HS-5 (cell line): ENCODE data around the gene PLEKHM1.

Experiments used
- DNase-seq: peaks from one replicate; pipeline ENCODE4 v3.0.0-alpha.2; 2012; ENCODE audit warnings: low read depth

PLEKHM1 gene

GRCh38 chr17:45398800-45399199 is 91.7 kb downstream of the PLEKHM1 start:
- DNase-seq: no peak

DNA sequence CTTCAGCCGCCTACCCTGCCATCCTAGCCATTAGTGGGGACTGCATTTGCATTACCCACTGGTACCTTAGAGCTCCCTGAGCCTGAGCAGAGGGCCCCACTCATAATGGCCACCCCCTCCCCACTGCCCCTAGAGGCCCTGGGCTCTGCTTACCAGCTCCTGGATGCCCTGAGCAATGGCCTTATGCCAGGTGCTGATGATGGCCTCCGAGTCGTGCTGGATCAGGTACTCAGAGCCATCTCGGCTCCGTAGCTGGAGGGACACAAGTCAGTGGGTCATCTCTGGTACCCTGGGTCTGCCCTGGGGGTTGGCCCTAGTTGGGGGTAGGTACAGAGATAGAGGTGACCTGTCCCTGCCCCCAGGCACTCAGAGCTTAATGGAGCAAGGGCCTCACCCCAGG is 92.7 kb downstream of the PLEKHM1 start:
- DNase-seq: no peak

- DNase-seq: no peak
Measured at GRCh38 chr17:45396496-45397205, 93.9 kb downstream of the PLEKHM1 start.

DNA sequence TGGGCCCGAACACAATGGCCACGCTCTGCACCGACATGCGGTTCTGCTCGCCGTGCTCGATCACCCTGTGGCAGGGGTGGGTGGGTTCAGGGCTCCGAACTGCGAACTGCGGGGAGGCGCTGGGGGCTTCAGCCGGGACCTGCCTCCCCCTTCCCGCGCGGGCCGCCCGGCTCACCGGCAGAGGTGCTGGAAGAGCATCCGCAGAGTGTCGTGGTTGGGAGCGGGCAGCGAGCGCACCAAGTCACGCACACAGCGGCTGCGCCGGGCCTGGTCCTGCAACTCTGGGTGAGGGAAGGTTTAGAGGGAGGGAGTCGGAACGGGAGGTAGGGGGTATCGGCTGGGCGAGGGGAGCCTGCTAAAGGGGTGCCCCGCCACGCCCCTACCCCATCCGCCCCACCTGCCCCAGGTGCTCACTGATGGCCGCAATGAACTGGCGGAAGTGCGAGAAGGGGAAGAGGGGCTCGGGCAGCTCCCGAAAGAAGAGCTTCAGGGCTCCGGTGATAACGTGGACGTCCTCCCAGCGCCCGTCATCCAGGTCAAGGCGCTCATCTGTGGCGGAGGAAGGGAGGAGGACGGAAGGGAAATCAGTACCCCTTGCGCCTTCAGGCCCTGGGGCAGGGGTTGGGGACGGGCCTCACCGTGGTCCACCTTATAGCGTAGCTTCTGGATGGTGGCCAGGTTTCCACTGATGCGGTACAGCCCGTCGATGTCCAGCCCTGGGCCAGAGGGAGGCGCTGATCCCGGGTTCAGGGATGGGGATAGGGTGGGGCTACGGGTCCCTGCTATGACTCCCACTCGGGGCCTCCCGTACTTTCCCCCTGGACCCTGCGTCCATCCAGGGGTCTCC is 94.7 kb downstream of the PLEKHM1 start:
- no peak for DNase-seq

DNA sequence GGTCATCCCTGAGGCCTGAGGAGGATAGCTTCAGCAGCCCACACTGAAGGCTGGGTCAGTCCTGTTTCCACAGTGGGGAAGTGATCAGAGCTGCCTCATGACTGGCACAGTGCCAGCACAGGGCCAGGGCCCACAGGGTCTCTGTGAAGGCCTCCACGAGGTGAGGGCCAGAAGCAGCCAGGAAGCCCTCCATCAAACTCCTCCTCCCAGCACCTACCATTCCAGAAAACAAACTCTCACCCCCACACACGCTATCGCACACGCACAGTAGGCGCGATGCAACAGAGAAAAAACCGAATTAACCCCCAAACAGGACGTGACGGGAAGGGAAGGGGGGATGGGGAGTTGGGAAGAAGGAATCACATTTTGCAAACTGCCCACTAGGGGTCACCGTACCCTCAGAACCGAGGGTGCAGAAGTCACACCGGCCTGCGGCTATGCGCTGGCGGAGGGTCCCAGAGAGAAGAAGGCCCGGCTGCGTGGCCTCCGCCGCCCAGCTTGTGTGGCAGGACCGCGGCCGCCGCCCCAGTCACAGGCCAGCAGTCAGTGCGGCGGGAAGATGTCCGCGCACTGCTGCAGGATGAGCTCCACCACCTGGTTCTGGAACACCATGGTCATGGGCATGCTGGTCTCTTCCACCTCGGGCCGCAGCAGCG is 95.5 kb downstream of the PLEKHM1 start:
- DNase-seq: no peak

- DNase-seq: no peak
Measured at GRCh38 chr17:45394564-45394912, 96.0 kb downstream of the PLEKHM1 start.

GRCh38 chr17:45394091-45394490 is 96.4 kb downstream of the PLEKHM1 start:
- no peak for DNase-seq

DNA sequence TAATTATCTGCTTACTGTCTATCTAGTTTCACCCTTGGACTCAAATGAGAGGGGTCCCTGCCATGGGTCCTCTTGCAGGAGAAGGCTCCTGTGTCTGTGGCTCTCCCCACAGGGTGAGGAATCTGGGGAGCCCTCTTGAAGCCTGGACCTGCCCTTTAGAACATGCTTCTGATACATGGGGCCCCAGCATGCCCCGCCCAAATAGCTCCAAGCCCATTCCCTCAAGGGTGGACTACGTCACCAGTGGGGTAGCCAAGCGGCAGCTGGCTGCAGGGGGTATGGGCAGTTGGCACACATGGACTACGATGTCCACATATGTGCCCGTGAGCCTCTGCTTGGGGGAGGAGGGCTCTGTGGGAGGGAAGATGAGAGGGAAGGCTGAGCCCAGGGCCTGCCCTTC is 97.1 kb downstream of the PLEKHM1 start:
- no peak for DNase-seq

- DNase-seq: no peak
Measured at GRCh38 chr17:45391918-45392317, 98.6 kb downstream of the PLEKHM1 start.

DNA sequence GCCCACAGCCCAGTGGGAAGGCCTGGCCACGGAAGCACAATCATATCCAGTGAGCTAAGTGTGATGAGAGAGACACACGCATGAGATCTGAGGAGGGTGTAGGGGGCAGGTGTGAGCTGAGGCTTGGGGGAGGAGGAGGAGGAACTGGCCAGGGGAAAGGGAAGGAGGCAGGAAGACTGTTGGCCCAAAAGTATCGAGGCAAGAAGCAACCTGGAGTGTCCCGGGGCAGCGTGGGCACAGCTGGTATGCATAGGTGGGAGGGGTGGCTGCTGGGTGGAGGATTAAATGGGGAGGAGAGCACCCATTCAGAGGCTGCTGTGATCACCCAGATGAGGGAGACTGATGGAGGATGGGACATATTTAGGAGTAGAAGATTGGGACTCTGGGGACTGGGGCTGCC is 99.2 kb downstream of the PLEKHM1 start:
- no peak for DNase-seq

DNA sequence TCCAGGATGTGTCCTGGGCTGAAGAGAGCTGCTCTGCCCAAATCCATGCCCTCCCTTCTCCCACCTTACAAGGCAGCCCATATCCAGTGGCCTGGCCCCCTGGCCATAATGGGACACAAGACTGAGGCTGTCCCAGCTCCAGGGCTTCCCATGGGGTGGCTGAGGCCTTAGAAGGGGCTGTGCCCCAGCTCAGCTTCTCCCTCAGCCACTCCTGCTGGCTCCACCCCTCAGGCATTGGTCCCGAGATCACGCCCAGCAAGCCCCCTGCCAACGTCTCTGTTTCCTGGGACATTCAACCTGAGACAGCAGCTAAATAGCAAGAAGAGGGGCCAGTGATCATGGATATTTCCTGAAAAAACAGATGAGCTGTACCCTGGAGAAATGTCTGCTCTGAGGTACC is 101.2 kb downstream of the PLEKHM1 start:
- DNase-seq: no peak

DNA sequence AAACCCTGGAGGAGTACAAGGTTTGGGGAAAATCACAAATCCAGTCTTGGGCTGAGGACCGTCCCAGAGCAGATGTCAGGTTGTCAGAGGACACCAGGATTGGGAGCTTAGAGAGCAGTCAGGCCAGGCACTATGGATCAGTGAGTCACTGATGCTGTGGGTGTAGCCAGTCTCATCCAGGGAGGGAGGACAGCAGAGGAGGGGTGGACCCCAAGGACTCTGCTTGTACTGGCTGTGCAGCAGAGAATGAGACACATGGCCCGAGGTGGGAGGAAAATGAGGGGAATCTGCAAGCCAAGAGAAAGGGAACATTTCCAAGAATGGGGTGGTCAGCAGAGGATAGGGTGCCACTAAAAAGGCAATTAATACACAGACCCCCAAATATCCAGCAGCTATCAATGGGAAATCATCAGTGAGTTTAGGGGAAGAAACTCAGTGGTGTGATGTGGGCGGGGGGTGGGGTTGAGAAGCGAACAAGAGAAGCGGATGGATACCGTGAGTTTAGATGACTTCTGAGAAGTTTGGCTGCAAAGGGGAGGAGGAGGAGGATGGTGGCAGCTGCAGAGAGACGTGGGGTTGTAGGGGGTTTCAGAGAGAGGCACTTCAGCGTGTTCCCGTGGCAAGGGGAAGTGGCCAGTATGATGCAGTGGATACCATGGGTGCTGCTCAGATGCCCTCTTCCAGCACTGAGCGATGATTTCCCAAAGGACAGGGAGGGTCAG is 101.8 kb downstream of the PLEKHM1 start:
- DNase-seq: no peak

GRCh38 chr17:45387739-45388138 is 102.8 kb downstream of the PLEKHM1 start:
- no peak for DNase-seq

DNA sequence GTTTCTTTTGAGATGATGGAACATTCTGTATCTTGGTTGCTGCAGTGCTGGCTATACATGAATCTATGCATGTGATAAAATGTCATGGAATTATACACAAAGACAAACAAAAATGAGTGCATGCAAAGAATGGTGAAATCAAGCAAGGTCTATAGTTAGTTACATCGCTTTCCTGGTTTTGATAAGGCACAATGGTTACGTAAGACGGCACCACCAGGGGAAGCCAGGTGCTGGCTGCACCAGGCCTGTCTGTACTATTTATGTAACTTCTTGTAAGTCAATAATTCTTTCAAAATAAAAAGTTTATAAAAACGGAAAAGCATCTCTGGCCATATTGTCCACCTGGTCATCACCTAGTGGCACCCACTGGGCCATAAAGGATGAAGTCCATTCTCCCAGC is 104.3 kb downstream of the PLEKHM1 start:
- DNase-seq: no peak
